Hypothalamus (tissue), 51 donors: ENCODE data around the gene KLF7.
"Not testable (repeated sequence)": the region's sequence is repeated elsewhere in the genome, so short reads cannot be mapped to it uniquely, and the experiment has no call there.

Experiments used
- DNase-seq, 51 donors: peaks; one replicate each; lab custom pipeline; 2025; lab: John Stamatoyannopoulos, UW

Gene KLF7

GRCh38 chr2:207039225-207039624, 126.5 kb downstream of the KLF7 start:
- DNase-seq = no peak

GRCh38 chr2:207038299-207038698, 127.4 kb downstream of the KLF7 start:
- no peak for DNase-seq

DNA sequence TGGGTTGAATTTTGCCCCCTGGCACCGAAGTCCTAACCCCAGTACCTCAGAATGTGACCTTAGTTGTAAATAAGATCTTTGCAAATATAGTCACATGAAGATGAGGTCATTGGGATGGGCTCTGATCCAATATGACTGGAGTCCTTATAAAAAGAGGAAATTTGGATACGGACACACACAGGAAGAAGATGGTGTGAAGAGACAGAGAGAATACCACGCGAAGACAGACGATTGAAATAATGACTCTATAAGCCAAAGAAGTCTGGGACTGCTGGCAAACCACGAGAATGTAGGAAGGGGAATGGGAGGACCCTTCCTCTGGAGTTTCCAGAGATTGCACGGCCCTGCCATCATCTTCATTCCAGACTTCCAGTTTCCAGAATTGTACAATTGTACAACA, 127.9 kb downstream of the KLF7 start:
- no peak for DNase-seq

DNA sequence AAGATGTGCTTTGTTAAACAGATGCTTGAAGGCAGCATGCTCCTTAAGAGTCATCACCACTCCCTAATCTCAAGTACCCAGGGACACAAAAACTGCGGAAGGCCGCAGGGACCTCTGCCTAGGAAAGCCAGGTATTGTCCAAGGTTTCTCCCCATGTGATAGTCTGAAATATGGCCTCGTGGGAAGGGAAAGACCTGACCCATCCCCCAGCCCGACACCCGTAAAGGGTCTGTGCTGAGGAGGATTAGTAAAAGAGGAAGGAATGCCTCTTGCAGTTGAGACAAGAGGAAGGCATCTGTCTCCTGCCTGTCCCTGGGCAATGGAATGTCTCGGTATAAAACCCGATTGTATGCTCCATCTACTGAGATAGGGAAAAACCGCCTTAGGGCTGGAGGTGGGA, 128.7 kb downstream of the KLF7 start:
- DNase-seq = not testable (repeated sequence)

DNA sequence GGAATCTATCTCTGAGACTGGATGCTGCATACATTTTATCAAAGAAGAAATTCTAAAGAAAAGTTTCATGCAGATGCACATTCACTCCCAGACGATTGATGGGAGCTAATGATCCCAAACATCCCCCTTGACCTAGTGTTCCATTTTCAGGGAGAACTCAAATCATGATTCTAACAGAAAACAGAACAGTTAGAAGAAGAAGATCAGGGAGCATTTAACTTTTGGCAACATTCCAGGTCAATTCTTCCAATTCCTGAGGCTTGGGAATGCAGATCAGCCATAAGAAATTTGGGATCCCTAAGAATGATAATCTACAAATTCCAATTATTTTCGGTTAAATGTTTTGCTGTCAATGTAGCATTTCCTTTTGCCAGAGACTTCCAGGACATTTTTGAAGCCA, 129.9 kb downstream of the KLF7 start:
- DNase-seq = no peak

GRCh38 chr2:207032490-207032889, 133.3 kb downstream of the KLF7 start:
- no peak for DNase-seq
